HepG2 (cell line): ENCODE measurements around the gene YEATS2. TPM values are rescaled to one million over a fixed set of nuclear protein-coding genes. Genes with fewer than 3 reads are reported as not detected.

ENCODE experiments used
- CEBPB ChIP-seq: IDR thresholded peaks from 2 replicates; pipeline ENCODE4 v1.6.1; 2011; ENCODE audit warnings: low read depth, low read length, improper control_type of control experiment, borderline replicate concordance
- DRAP1 ChIP-seq: IDR thresholded peaks from 2 replicates; pipeline ENCODE4 v1.6.1; 2016; ENCODE audit warnings: missing genetic modification reagents, missing compliant biosample characterization
- FOXA3 ChIP-seq: IDR thresholded peaks from 2 replicates; pipeline ENCODE4 v1.6.1; 2016; ENCODE audit warnings: missing genetic modification reagents, missing compliant biosample characterization
- NFAT5 ChIP-seq: sonication (generic); formaldehyde crosslinking; IDR thresholded peaks from 2 replicates; pipeline ENCODE4 v1.4.0; 2020; ENCODE audit warnings: missing genetic modification reagents
- NONO ChIP-seq, 2 experiments: fragments of 450-650 bp in 1 of 2; sonication (generic) in 1 of 2; formaldehyde crosslinking in 1 of 2; IDR thresholded peaks in 1 of 2; conservative IDR thresholded peaks in 1 of 2; 2 replicates each; pipeline versions ENCODE4 v1.6.1 to v1.8.0; 2017 to 2022; ENCODE audit warnings: mild to moderate bottlenecking in 1 of 2, missing genetic modification reagents in 1 of 2, moderate library complexity in 1 of 2
- NR1H2 ChIP-seq: sonication (generic); formaldehyde crosslinking; IDR thresholded peaks from 2 replicates; pipeline ENCODE4 v1.8.1; 2022; ENCODE audit warnings: low read depth, missing genetic modification reagents, borderline replicate concordance
- NRL ChIP-seq: sonication (generic); formaldehyde crosslinking; IDR thresholded peaks from 2 replicates; pipeline ENCODE4 v1.5.0; 2020; ENCODE audit warnings: missing genetic modification reagents, mild to moderate bottlenecking, moderate library complexity, borderline replicate concordance
- SRF ChIP-seq: IDR thresholded peaks from 2 replicates; pipeline ENCODE4 v1.6.1; 2011; ENCODE audit warnings: mild to moderate bottlenecking, low read depth, low read length, moderate library complexity
- ZNF644 ChIP-seq: IDR thresholded peaks from 2 replicates; pipeline ENCODE4 v1.6.1; 2016; ENCODE audit warnings: low read depth
- polyA plus RNA-seq, 8 experiments: library from polyadenylated mRNA; depleted of rRNA in 3 of 8; stranded (reverse) in 7 of 8; unstranded in 1 of 8; fragments of >200 nt; fragmentation: Illumina TruSeq in 4 of 8; extraction: Trizol in 4 of 8; gene quantifications; 2 replicates each; pipeline versions ENCODE4 v1.2.1 to v1.2.3, GENCODE V29; 2011 to 2016; ENCODE audit warnings: low read depth in 4 of 8, missing spikeins in 1 of 8, mixed read lengths in 1 of 8; ENCODE audit not compliant: insufficient read depth in 1 of 8
- total RNA-seq, 5 experiments: library from RNA; depleted of rRNA; stranded (reverse); fragments of >200 nt; fragmentation: Illumina TruSeq; extraction: Trizol; gene quantifications; 2 replicates each; pipeline ENCODE4 v1.2.3, GENCODE V29; 2016; ENCODE audit warnings: low read depth in 1 of 5

YEATS2 gene
- total and polyA plus RNA-seq, 2 of the 13 experiments (the other 11 are each of a cell fraction or from before 2014, with no cell fraction given): 18.6 to 33.7 TPM

DNA sequence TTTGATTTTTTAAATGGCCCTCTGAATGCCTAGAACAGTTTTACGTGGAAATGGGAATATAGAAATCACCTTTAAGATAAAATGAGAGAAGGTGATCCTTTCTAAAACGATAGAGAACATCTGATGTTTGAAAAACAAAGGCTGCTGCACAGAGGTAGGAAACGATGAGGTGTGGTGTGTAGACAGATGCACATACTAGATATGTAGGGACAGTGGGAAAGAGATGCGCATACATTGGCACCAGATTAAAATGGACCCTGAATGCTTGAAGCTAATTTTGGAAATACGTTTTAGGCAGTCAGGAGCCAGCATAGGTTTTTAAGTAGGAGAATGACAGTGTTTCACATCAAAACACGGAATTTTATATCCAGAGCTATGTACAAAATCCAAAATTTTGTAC is 98.8 kb downstream of the YEATS2 start (continued):
- TF ChIP-seq NR1H2 (CRISPR knock-in tag): no peak
- TF ChIP-seq FOXA3 (CRISPR knock-in tag): no peak
- TF ChIP-seq NFAT5 (CRISPR knock-in tag): no peak
- TF ChIP-seq SRF: no peak
- TF ChIP-seq CEBPB: no peak
- no peak for TF ChIP-seq DRAP1 (CRISPR knock-in tag)
- TF ChIP-seq ZNF644 (CRISPR knock-in tag): no peak
- no peak for TF ChIP-seq NONO (IDR thresholded peaks at IDR 0.05)
- TF ChIP-seq NONO (CRISPR knock-in tag; conservative IDR thresholded peaks at IDR 0.05): no peak
- no peak for TF ChIP-seq NRL (CRISPR knock-in tag)
- TF ChIP-seq, all 625 proteins: peak for 0
